ENCODE measurements around the gene RHOXF2.
"Not testable (repeated sequence)": the region's sequence is repeated elsewhere in the genome, so short reads cannot be mapped to it uniquely, and the experiment has no call there.

RHOXF2 gene

GRCh38 chrX:120158313-120158712 lies at the start of gene RHOXF2:
RHOXF2 (plus strand) TSS chrX:120158613; CDS start chrX:120158751, 138 bp downstream.
- H3K27ac ChIP-seq; H3K79me2 ChIP-seq (ENCODE audit: insufficient read depth, low read depth); H3K36me3 ChIP-seq (ENCODE audit: insufficient read depth); H3K9ac ChIP-seq; H3K4me1 ChIP-seq (ENCODE audit: low read depth, poor library complexity, severe bottlenecking); H3K4me3 ChIP-seq (IDR thresholded peaks at IDR 0.05; ENCODE audit: insufficient read depth, low read depth, low read length); H2AFZ ChIP-seq (ENCODE audit: low read depth); H3K27me3 ChIP-seq (ENCODE audit: insufficient read depth, low read depth); H3K4me2 ChIP-seq; H4K20me1 ChIP-seq (ENCODE audit: insufficient read depth): not testable (repeated sequence)

GRCh38 chrX:120109378-120109777 lies 49.0 kb upstream of the RHOXF2 start:
- no peaks in the 10 kb centered on the region for H4K20me1 ChIP-seq (ENCODE audit: insufficient read depth)
- no peak overlapping the region for H3K4me2 ChIP-seq
- H3K27me3 ChIP-seq (ENCODE audit: insufficient read depth, low read depth) = no peaks in the 10 kb centered on the region
- TF ChIP-seq CTCF (conservative IDR thresholded peaks at IDR 0.05; ENCODE audit: low read depth, low read length) = no peak
- no peak overlapping the region for H3K9ac ChIP-seq
- H3K4me3 ChIP-seq (IDR thresholded peaks at IDR 0.05; ENCODE audit: insufficient read depth, low read depth, low read length) = no peak overlapping the region
- H3K79me2 ChIP-seq (ENCODE audit: insufficient read depth, low read depth) = no peaks in the 10 kb centered on the region
- no peak overlapping the region for H2AFZ ChIP-seq (ENCODE audit: low read depth)
- H3K27ac ChIP-seq = no peak overlapping the region
- no peaks in the 10 kb centered on the region for H3K36me3 ChIP-seq (ENCODE audit: insufficient read depth)
- H3K4me1 ChIP-seq (ENCODE audit: low read depth, poor library complexity, severe bottlenecking) = no peaks in the 10 kb centered on the region

GRCh38 chrX:120111611-120112010 lies 46.8 kb upstream of the RHOXF2 start:
- TF ChIP-seq CTCF (conservative IDR thresholded peaks at IDR 0.05; ENCODE audit: low read depth, low read length) = no peak
- Histone ChIP-seq H3K4me2 (no peak overlapping the region), H3K4me1 (ENCODE audit: low read depth, poor library complexity, severe bottlenecking) (no peaks in the 10 kb centered on the region)

GRCh38 chrX:120115438-120115963 lies 42.9 kb upstream of the RHOXF2 start, which contains the start of gene RHOXF1:
RHOXF1 (minus strand) TSS chrX:120115913; CDS start chrX:120115862, 51 bp downstream.
- no peak within 1 kb of the TSS for H3K27ac ChIP-seq
- H4K20me1 ChIP-seq (ENCODE audit: insufficient read depth) = no peaks in the 10 kb centered on the region
- H3K36me3 ChIP-seq (ENCODE audit: insufficient read depth) = no peaks in the 10 kb centered on the region
- no peaks in the 10 kb centered on the region for H3K79me2 ChIP-seq (ENCODE audit: insufficient read depth, low read depth)
- TF ChIP-seq CTCF (conservative IDR thresholded peaks at IDR 0.05; ENCODE audit: low read depth, low read length) = no peak
- H3K4me2 ChIP-seq = no peak within 1 kb of the TSS
- H3K9ac ChIP-seq = no peak within 1 kb of the TSS
- no peaks in the 10 kb centered on the region for H3K27me3 ChIP-seq (ENCODE audit: insufficient read depth, low read depth)
- H3K4me1 ChIP-seq (ENCODE audit: low read depth, poor library complexity, severe bottlenecking) = no peaks in the 10 kb centered on the region
- H2AFZ ChIP-seq (ENCODE audit: low read depth) = no peak within 1 kb of the TSS
- H3K4me3 ChIP-seq (IDR thresholded peaks at IDR 0.05; ENCODE audit: insufficient read depth, low read depth, low read length) = no peak within 1 kb of the TSS

More at GRCh38 chrX:120111611-120112010, 46.8 kb upstream of the RHOXF2 start:
- no peak overlapping the region for H2AFZ ChIP-seq (ENCODE audit: low read depth)
- H3K79me2 ChIP-seq (ENCODE audit: insufficient read depth, low read depth) = no peaks in the 10 kb centered on the region
- H4K20me1 ChIP-seq (ENCODE audit: insufficient read depth) = no peaks in the 10 kb centered on the region
- H3K27ac ChIP-seq = no peak overlapping the region
- H3K27me3 ChIP-seq (ENCODE audit: insufficient read depth, low read depth) = no peaks in the 10 kb centered on the region
- H3K4me3 ChIP-seq (IDR thresholded peaks at IDR 0.05; ENCODE audit: insufficient read depth, low read depth, low read length) = no peak overlapping the region
- no peak overlapping the region for H3K9ac ChIP-seq
- H3K36me3 ChIP-seq (ENCODE audit: insufficient read depth) = no peaks in the 10 kb centered on the region

GRCh38 chrX:120120223-120120622 lies 38.2 kb upstream of the RHOXF2 start:
- TF ChIP-seq CTCF (conservative IDR thresholded peaks at IDR 0.05; ENCODE audit: low read depth, low read length) = no peak
- no peak overlapping the region for H2AFZ ChIP-seq (ENCODE audit: low read depth)
- H4K20me1 ChIP-seq (ENCODE audit: insufficient read depth) = no peaks in the 10 kb centered on the region
- H3K36me3 ChIP-seq (ENCODE audit: insufficient read depth) = no peaks in the 10 kb centered on the region
- no peaks in the 10 kb centered on the region for H3K27me3 ChIP-seq (ENCODE audit: insufficient read depth, low read depth)
- H3K4me1 ChIP-seq (ENCODE audit: low read depth, poor library complexity, severe bottlenecking) = no peaks in the 10 kb centered on the region
- no peak overlapping the region for H3K4me2 ChIP-seq
- no peak overlapping the region for H3K27ac ChIP-seq
- no peak overlapping the region for H3K9ac ChIP-seq
- H3K79me2 ChIP-seq (ENCODE audit: insufficient read depth, low read depth) = no peaks in the 10 kb centered on the region
- no peak overlapping the region for H3K4me3 ChIP-seq (IDR thresholded peaks at IDR 0.05; ENCODE audit: insufficient read depth, low read depth, low read length)
